ENCODE data around the gene VSNL1.

Gene VSNL1

GRCh38 chr2:17627434-17627833, 86.9 kb downstream of the VSNL1 start:
- no peak overlapping the region for H3K4me3 ChIP-seq (ENCODE audit: low read depth, low read length)
- no peak for TF ChIP-seq CTCF (IDR thresholded peaks at IDR 0.05; ENCODE audit: borderline replicate concordance, insufficient read depth, low read depth, low read length)

GRCh38 chr2:17628349-17629261, 88.1 kb downstream of the VSNL1 start:
- no peak overlapping the region for H3K4me3 ChIP-seq (ENCODE audit: low read depth, low read length)
- TF ChIP-seq CTCF (IDR thresholded peaks at IDR 0.05; ENCODE audit: borderline replicate concordance, insufficient read depth, low read depth, low read length) = no peak

- TF ChIP-seq CTCF (IDR thresholded peaks at IDR 0.05; ENCODE audit: borderline replicate concordance, insufficient read depth, low read depth, low read length) = no peak
- no peak overlapping the region for H3K4me3 ChIP-seq (ENCODE audit: low read depth, low read length)
Observed at GRCh38 chr2:17630089-17630488, 89.6 kb downstream of the VSNL1 start.

DNA sequence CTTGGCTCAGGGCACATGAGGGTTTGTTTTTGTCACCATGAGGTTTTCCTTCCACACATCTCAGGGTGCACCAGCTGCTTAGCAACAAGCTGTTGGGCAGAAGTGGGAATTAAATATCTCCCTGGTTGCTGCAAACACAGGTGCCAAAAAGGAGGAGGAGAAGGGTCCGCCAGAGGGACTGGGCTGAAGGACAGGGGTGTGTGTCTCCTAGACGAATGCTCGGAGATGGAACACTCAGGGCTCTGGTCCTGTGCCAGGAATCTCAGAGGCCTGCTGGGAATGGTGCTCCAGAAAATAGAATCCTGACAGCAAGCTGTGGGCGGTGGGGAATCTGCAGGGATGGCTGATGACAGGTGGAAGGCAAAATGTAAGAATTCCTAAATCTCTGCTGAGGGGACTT, 94.5 kb downstream of the VSNL1 start:
- no peak overlapping the region for H3K4me3 ChIP-seq (ENCODE audit: low read depth, low read length)
- TF ChIP-seq CTCF (IDR thresholded peaks at IDR 0.05; ENCODE audit: borderline replicate concordance, insufficient read depth, low read depth, low read length) = no peak

- no peak for TF ChIP-seq CTCF (IDR thresholded peaks at IDR 0.05; ENCODE audit: borderline replicate concordance, insufficient read depth, low read depth, low read length)
- no peak overlapping the region for H3K4me3 ChIP-seq (ENCODE audit: low read depth, low read length)
Observed at GRCh38 chr2:17636257-17636656, 95.8 kb downstream of the VSNL1 start.

DNA sequence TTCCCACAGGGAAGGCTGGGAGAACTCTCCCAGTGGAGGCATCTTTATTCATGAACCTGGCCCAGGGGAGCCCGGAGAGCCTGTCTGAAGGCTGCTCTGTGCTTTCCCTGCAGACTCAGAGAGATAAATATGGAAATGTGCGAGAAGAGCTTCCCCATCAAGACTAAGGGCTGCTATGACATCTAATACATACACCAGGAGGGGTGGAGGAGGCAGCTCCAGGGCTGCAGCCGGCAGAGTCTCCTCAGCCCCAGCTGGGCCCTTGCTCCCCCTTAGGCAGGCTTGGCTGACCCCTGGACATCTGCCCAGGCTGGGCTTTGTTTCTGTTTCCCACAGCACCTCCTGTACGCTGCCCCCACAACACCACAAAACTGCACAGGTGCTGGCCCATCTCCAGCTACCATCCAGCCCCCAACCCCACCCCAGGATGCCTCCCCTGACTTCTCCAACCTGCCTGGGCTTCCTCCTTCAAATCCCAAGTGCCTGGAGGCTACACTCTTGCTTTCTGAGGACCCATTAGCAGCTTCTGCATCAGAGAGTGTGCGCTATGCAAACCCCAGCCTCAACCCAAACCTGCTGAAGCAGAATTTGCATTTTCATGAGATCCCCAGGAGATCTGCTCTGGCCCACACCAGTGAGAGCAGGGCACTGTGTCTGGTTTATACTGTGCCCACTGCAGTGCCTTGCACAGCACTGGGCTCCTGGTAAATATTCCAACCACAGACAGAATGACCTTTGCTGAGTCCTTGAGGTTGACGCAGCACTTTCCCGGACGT, 96.8 kb downstream of the VSNL1 start:
- no peak for TF ChIP-seq CTCF (IDR thresholded peaks at IDR 0.05; ENCODE audit: borderline replicate concordance, insufficient read depth, low read depth, low read length)
- no peak overlapping the region for H3K4me3 ChIP-seq (ENCODE audit: low read depth, low read length)
